Lower lobe of right lung (tissue), 2 donors: ENCODE data around the gene CHST1. TPM values are rescaled to one million over a fixed set of nuclear protein-coding genes. Genes with fewer than 3 reads are reported as not detected.

Source experiments
- ATAC-seq, 2 donors: fragments of 200-7000 bp; cut with Tn5 transposase; one replicate each; pipeline ENCODE4 v1.9.1; 2020 to 2022; ENCODE audit warnings: mild to moderate bottlenecking in 2 of 2, moderate library complexity in 2 of 2
- DNase-seq: peaks from one replicate; pipeline ENCODE4 v3.0.0-alpha.2; 2020
- H3K27ac ChIP-seq: fragments of 200-600 bp; one replicate; pipeline ENCODE4 v1.8.0; 2022
- H3K27me3 ChIP-seq: fragments of 200-600 bp; one replicate; pipeline ENCODE4 v1.8.0; 2022; ENCODE audit warnings: low read depth
- H3K36me3 ChIP-seq: fragments of 200-600 bp; one replicate; pipeline ENCODE4 v1.8.0; 2022; ENCODE audit warnings: mild to moderate bottlenecking
- H3K4me1 ChIP-seq: fragments of 200-600 bp; one replicate; pipeline ENCODE4 v1.8.0; 2022
- H3K4me3 ChIP-seq: fragments of 200-600 bp; one replicate; pipeline ENCODE4 v1.8.0; 2022; ENCODE audit warnings: mild to moderate bottlenecking
- H3K9me3 ChIP-seq: fragments of 200-600 bp; one replicate; pipeline ENCODE4 v1.8.0; 2022
- CTCF ChIP-seq: fragments of 200-600 bp; IDR thresholded peaks from one replicate; pipeline ENCODE4 v1.8.0; 2022; ENCODE audit warnings: antibody characterized with exemption, mild to moderate bottlenecking
- intact Hi-C: fragments of 100-400 bp; cut with DNase I; formaldehyde crosslinking; loops from one replicate; pipeline ENCODE4 v1.11.0; 2022
- total RNA-seq: library from RNA; stranded (reverse); fragmentation: NEBNext Ultra II Directional; extraction: Animal tissue kit (Norgen Biotek cat#: 25700); gene quantifications from one replicate; pipeline ENCODE4 v1.2.1, GENCODE V29; 2021
- donor health status: DM: no; HTN: yes; CAD: no; lungs with severe emphysema.

Gene CHST1
- total RNA-seq, 1 donor from 2014 or later: 4.6 TPM

DNA sequence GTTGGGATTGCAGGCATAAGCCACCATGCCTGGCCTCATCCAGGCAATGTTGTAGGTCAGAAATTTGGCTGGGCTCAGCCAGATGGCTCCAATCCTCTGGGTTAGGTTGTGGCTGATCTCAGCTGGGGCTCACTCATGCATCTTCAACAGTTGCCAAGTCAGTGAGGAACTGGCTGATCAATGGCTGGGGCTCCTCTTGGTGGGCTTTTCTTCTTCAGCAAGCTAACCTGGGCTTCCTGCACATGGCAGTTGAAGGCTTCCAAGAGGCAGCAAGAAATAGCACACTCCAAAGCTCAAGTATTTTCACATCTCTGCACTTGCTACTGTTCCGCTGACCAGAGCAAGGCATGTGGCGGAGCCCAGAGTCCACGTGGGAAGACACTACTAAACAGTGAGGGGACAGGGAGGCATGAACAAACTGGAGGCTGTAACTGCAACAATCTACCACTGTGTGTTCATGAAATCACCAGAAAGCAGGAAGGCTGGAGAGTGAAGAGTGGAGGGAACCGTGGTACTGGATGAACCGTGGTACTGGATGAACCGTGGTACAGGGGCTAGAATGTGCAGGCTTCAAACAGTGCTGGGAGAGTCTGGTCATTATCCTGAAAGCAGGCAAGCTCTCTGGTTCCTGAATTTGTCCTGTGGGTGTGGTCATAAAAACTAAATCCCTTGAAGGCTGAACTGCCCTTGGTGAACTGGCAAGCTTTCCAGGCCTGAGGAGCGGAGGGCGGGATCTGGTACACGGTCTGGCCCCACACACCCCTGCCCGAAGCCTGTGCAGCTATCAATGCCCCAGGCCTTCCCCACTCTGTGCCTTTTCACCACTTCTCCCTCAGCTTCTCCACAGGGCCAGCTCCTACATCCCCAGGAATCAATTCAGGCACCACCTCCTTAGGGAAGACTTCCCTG, 20.2 kb downstream of the CHST1 start:
- DNase-seq: no peak
- Histone ChIP-seq H3K9me3 (no peaks in the 10 kb centered on the region), H3K4me3 (no peak overlapping the region)

DNA sequence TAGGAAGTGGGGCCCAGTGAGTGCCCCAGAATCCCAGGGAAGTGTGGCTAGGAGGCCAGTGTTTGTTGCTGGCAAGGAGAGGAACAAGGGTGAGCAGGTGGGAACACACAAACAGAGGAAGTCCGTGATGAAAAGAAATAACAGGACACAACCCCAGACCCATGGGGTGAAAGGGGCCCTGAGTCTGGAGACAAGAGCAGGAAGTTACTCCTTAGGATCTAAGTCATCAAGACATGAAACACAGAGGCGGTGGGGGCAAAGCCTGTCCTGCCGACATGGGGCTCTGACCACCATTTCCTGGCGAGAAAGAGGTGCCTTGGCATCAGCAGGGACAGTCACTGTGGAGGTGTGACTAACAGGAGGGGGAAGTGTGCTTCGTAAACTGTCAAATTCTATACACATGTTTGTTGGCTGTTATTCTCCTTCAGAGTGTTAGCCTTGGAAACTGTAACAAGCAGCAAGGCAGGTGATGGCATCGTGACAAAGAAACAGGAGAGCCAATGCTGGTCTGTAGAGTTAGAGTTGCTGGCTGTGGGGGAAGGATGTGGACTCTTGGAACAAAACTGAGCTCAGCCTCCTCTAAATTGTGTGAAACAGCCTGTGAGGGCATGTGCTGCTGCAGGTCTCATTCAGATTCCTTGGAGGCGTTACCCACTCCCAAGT, 21.7 kb downstream of the CHST1 start:
- no peak for TF ChIP-seq CTCF

More for the DNA sequence above, 20.2 kb downstream of the CHST1 start:
- intact Hi-C loops: no loop called here
- Histone ChIP-seq H3K27ac (no peak overlapping the region), H3K27me3 (peaks cover 5% of the 10 kb centered on the region), H3K4me1 (no peaks in the 10 kb centered on the region), H3K36me3 (no peaks in the 10 kb centered on the region)
- TF ChIP-seq CTCF: no peak
- ATAC-seq: no peak

GRCh38 chr11:45641961-45642360, 23.5 kb downstream of the CHST1 start:
- H3K27ac ChIP-seq: no peak overlapping the region
- intact Hi-C loops: no loop called here
- ATAC-seq: no peak
- H3K4me3 ChIP-seq: no peak overlapping the region
- no peaks in the 10 kb centered on the region for H3K27me3 ChIP-seq
- no peaks in the 10 kb centered on the region for H3K9me3 ChIP-seq
- H3K4me1 ChIP-seq: no peaks in the 10 kb centered on the region
- DNase-seq: no peak
- TF ChIP-seq CTCF: no peak
- no peaks in the 10 kb centered on the region for H3K36me3 ChIP-seq

More for the DNA sequence above, 21.7 kb downstream of the CHST1 start:
- Histone ChIP-seq H3K4me3 (no peak overlapping the region), H3K36me3 (no peaks in the 10 kb centered on the region), H3K27me3 (no peaks in the 10 kb centered on the region), H3K4me1 (no peaks in the 10 kb centered on the region), H3K27ac (no peak overlapping the region), H3K9me3 (no peaks in the 10 kb centered on the region)
- intact Hi-C loops: no loop called here
- DNase-seq (no peak), ATAC-seq (no peak)

GRCh38 chr11:45638051-45638450, 27.4 kb downstream of the CHST1 start:
- intact Hi-C loops: no loop called here
- no peak for TF ChIP-seq CTCF
- no peak overlapping the region for H3K4me3 ChIP-seq
- DNase-seq (no peak), ATAC-seq (no peak)
- no peaks in the 10 kb centered on the region for H3K27me3 ChIP-seq
- H3K27ac ChIP-seq: no peak overlapping the region
- H3K4me1 ChIP-seq: no peaks in the 10 kb centered on the region
- no peaks in the 10 kb centered on the region for H3K9me3 ChIP-seq
- H3K36me3 ChIP-seq: no peaks in the 10 kb centered on the region

DNA sequence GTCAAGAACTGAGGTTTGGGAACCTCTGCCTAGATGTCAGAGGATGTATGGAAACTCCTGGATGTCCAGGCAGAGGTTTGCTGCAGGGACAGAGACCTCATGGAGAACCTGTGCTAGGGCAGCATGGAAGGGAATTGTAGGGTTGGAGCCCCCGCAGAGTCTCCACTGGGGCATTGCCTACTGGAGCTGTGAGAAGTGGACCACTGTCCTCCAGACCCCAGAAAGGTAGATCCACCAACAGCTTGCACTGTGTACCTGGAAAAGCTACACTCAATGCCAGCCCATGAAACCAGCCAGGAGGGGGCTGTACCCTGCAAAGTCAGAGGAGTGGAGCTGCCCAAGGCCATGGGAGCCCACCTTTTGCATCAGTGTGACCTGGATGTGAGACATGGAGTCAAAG, 29.5 kb downstream of the CHST1 start:
- H3K9me3 ChIP-seq: no peaks in the 10 kb centered on the region
- no peak for DNase-seq
- TF ChIP-seq CTCF: no peak
- H3K4me3 ChIP-seq: no peak overlapping the region
- H3K36me3 ChIP-seq: no peaks in the 10 kb centered on the region
- intact Hi-C loops: no loop called here
- H3K27ac ChIP-seq: no peak overlapping the region
- H3K4me1 ChIP-seq: no peaks in the 10 kb centered on the region
- ATAC-seq: no peak
- no peaks in the 10 kb centered on the region for H3K27me3 ChIP-seq
